A549 (cell line): ENCODE results near the gene TBX21. TPM values are rescaled to one million over a fixed set of nuclear protein-coding genes. Genes with fewer than 3 reads are reported as not detected.

Experiments used
- ATAC-seq, 2 experiments: fragments of 200-7000 bp in 1 of 2; fragments of >200 bp in 1 of 2; cut with Nextera tagmentation in 1 of 2; cut with Tn5 transposase in 1 of 2; 3 replicates each; pipeline versions ENCODE4 v1.8.0 to v1.9.1; 2018 to 2020; ENCODE audit warnings: mild to moderate bottlenecking in 1 of 2, moderate library complexity in 1 of 2
- CTCF ChIA-PET: fragments of 300-600 bp; sonication (Branson Sonifier 250); formaldehyde crosslinking; extraction: SDS; loops from one replicate; lab custom pipeline; 2021; ENCODE audit warnings: antibody characterized with exemption, inconsistent platforms; lab: Yijun Ruan, JAX
- POLR2A ChIA-PET: fragments of 350-600 bp; formaldehyde crosslinking; extraction: SDS; loops from one replicate; lab custom pipeline; 2021; ENCODE audit warnings: antibody characterized with exemption, inconsistent platforms; lab: Yijun Ruan, JAX
- DNase-seq, 2 experiments: peaks; one replicate each; pipeline versions ENCODE4 v3.0.0 to v3.0.0-alpha.2; 2011 to 2016; ENCODE audit warnings: low read depth in 1 of 2, low spot score in 1 of 2
- FAIRE-seq: peaks from 2 replicates; lab custom pipeline; 2011; peaks lifted over from hg19 to GRCh38; lab: Jason Lieb, UNC
- H3K27ac ChIP-seq, 2 experiments: fragments of >200 bp; sonication (Bioruptor Twin); formaldehyde crosslinking; 3 replicates each; pipeline ENCODE4 v1.5.1; 2016 to 2017
- H3K4me1 ChIP-seq: fragments of >200 bp; sonication (Bioruptor Twin); formaldehyde crosslinking; 3 replicates; pipeline ENCODE4 v1.6.1; 2016
- H3K4me2 ChIP-seq: fragments of >200 bp; sonication (Bioruptor Twin); formaldehyde crosslinking; 3 replicates; pipeline ENCODE4 v1.6.1; 2016
- H3K4me3 ChIP-seq: fragments of >200 bp; sonication (Bioruptor Twin); formaldehyde crosslinking; 3 replicates; pipeline ENCODE4 v1.5.1; 2016
- H3K9me3 ChIP-seq: fragments of >200 bp; sonication (Bioruptor Twin); formaldehyde crosslinking; 3 replicates; pipeline ENCODE4 v1.6.1; 2016
- CBX8 ChIP-seq: fragments of 200-600 bp; sonication (generic); IDR thresholded peaks from 2 replicates; pipeline ENCODE4 v1.6.1; 2016
- CHD2 ChIP-seq: fragments of 150-350 bp; IDR thresholded peaks from 2 replicates; pipeline ENCODE4 v1.6.1; 2014; ENCODE audit warnings: low read length; ENCODE audit not compliant: partially characterized antibody
- CHD4 ChIP-seq: fragments of 200-600 bp; sonication (generic); IDR thresholded peaks from 2 replicates; pipeline ENCODE4 v1.6.1; 2016; ENCODE audit warnings: antibody characterized with exemption, mild to moderate bottlenecking, borderline replicate concordance
- ELK1 ChIP-seq: fragments of 150-350 bp; IDR thresholded peaks from 2 replicates; pipeline ENCODE4 v1.6.1; 2014; ENCODE audit warnings: low read depth, mild to moderate bottlenecking, low read length
- EP300 ChIP-seq, 2 experiments: fragments of >200 bp; sonication (Bioruptor Twin); formaldehyde crosslinking; IDR thresholded peaks; 2 replicates in 1 of 2; 3 replicates in 1 of 2; pipeline ENCODE4 v1.6.1; 2016 to 2017
- FOXS1 ChIP-seq: fragments of 250-450 bp; sonication (Bioruptor Pico); IDR thresholded peaks from 2 replicates; pipeline ENCODE4 v1.5.0; 2020; ENCODE audit warnings: mild to moderate bottlenecking, moderate library complexity
- GATA3 ChIP-seq: IDR thresholded peaks from 2 replicates; pipeline ENCODE4 v1.6.1; 2012; ENCODE audit warnings: borderline replicate concordance
- HOXA7 ChIP-seq: fragments of 250-450 bp; sonication (Bioruptor Pico); IDR thresholded peaks from 2 replicates; pipeline ENCODE4 v1.5.0; 2020; ENCODE audit warnings: mild to moderate bottlenecking, moderate library complexity
- HOXB5 ChIP-seq: fragments of 250-450 bp; sonication (Bioruptor Pico); IDR thresholded peaks from 2 replicates; pipeline ENCODE4 v1.5.0; 2020; ENCODE audit warnings: mild to moderate bottlenecking, moderate library complexity
- KDM1A ChIP-seq: fragments of 200-600 bp; sonication (generic); IDR thresholded peaks from 2 replicates; pipeline ENCODE4 v1.6.1; 2016; ENCODE audit warnings: low read depth, mild to moderate bottlenecking
- PBX3 ChIP-seq: IDR thresholded peaks from 2 replicates; pipeline ENCODE4 v1.6.1; 2012
- PHF8 ChIP-seq: fragments of 200-600 bp; sonication (generic); IDR thresholded peaks from 2 replicates; pipeline ENCODE4 v1.6.1; 2016; ENCODE audit warnings: low read depth, mild to moderate bottlenecking, antibody characterized with exemption, moderate library complexity, borderline replicate concordance
- POLR2A ChIP-seq: IDR thresholded peaks from 2 replicates; pipeline ENCODE4 v1.6.1; 2012; ENCODE audit warnings: mild to moderate bottlenecking, low read length
- POLR2AphosphoS2 ChIP-seq: conservative IDR thresholded peaks from 2 replicates; pipeline ENCODE4 v1.6.1; 2012; ENCODE audit warnings: low read length, improper control_type of control experiment, inconsistent platforms
- RAD21 ChIP-seq, 2 experiments: fragments of >200 bp in 1 of 2; sonication (Bioruptor Twin) in 1 of 2; formaldehyde crosslinking in 1 of 2; IDR thresholded peaks in 1 of 2; conservative IDR thresholded peaks in 1 of 2; 2 replicates in 1 of 2; 3 replicates in 1 of 2; pipeline ENCODE4 v1.6.1; 2012 to 2018; ENCODE audit warnings: inconsistent platforms in 1 of 2
- REST ChIP-seq: fragments of 200-600 bp; sonication (generic); IDR thresholded peaks from 2 replicates; pipeline ENCODE4 v1.6.1; 2016; ENCODE audit warnings: antibody characterized with exemption, mild to moderate bottlenecking, moderate library complexity
- SREBF2 ChIP-seq: fragments of 450-650 bp; IDR thresholded peaks from 2 replicates; pipeline ENCODE4 v1.6.1; 2014; ENCODE audit warnings: mild to moderate bottlenecking, moderate library complexity
- TP53 ChIP-seq: fragments of 250-450 bp; sonication (Bioruptor Pico); IDR thresholded peaks from 2 replicates; pipeline ENCODE4 v1.5.0; 2021; ENCODE audit warnings: mild to moderate bottlenecking, moderate library complexity
- ZC3H11A ChIP-seq: fragments of 450-650 bp; IDR thresholded peaks from 2 replicates; pipeline ENCODE4 v1.6.1; 2014; ENCODE audit warnings: antibody characterized with exemption, mild to moderate bottlenecking
- WGBS: methylation state at CpG from one replicate; pipeline ENCODE4 v1.1.6; 2017; ENCODE audit errors: missing lambda C conversion rate; 5-methylcytosine and 5-hydroxymethylcytosine counted together
- polyA plus RNA-seq, 4 experiments: library from polyadenylated mRNA; depleted of rRNA in 3 of 4; stranded (reverse); fragments of >200 nt; fragmentation: RNase III in 1 of 4; extraction: RNeasy Plus Mini Kit Qiagen cat#74134 plus additional on column Dnase treatment in 1 of 4; gene quantifications; 2 replicates in 3 of 4; 3 replicates in 1 of 4; pipeline ENCODE4 v1.2.3, GENCODE V29; 2011 to 2017

Gene TBX21
- polyA plus RNA-seq, 2 of the 4 experiments (the other 2 are of a cell fraction) = not detected

- Histone ChIP-seq H3K27ac (no peak overlapping the region), H3K4me2 (no peak overlapping the region), H3K4me3 (no peak overlapping the region), H3K4me1 (no peaks in the 10 kb centered on the region), H3K9me3 (no peaks in the 10 kb centered on the region)
- FAIRE-seq = no peak
- 40% methylated on average over 21 of the region's 22 CpGs for WGBS
- no peak for ATAC-seq
- no peak for DNase-seq
- TF ChIP-seq CBX8 (no peak), RAD21 (conservative IDR thresholded peaks at IDR 0.05 in 1 of 2, IDR thresholded peaks at IDR 0.05 in 1 of 2) (no peak), HOXB5 (CRISPR knock-in tag) (no peak), TP53 (no peak), GATA3 (no peak)
- ChIA-PET CTCF (interaction anchor here (1.1 to 5.8 kb wide), 8 partner anchors 12 to 80 kb away, joined by 3 to 38 read pairs (median 6); partner anchors contain the start of gene TBX21), POLR2A (no interaction called here)
Observed at GRCh38 chr17:47744168-47745036, 11.4 kb downstream of the TBX21 start.

- FAIRE-seq = no peak
- Histone ChIP-seq H3K9me3 (no peaks in the 10 kb centered on the region), H3K4me3 (no peak overlapping the region), H3K27ac (no peak overlapping the region), H3K4me1 (no peaks in the 10 kb centered on the region), H3K4me2 (no peak overlapping the region)
- ATAC-seq = no peak
- no peak for DNase-seq
- ChIA-PET POLR2A (no interaction called here), CTCF (interaction anchor here (0.9 to 2.8 kb wide), 7 partner anchors 27 to 81 kb away, joined by 3 to 7 read pairs (median 4); no protein-coding TSS in a partner anchor)
- 70% methylated on average over 7 of the region's 10 CpGs for WGBS
- TF ChIP-seq REST (no peak), SREBF2 (no peak), PBX3 (no peak), TP53 (no peak), HOXA7 (no peak), POLR2A (no peak), CHD2 (no peak), CHD4 (no peak), POLR2AphosphoS2 (no peak), ELK1 (no peak), FOXS1 (CRISPR knock-in tag) (no peak), EP300 (IDR thresholded peaks at IDR 0.05) (no peak), ZC3H11A (no peak), GATA3 (no peak), PHF8 (no peak), KDM1A (no peak), HOXB5 (CRISPR knock-in tag) (no peak)
Observed at GRCh38 chr17:47745037-47745380, 12.0 kb downstream of the TBX21 start.
